Activated CD8-positive, alpha-beta memory T cell treated with anti-CD3 and anti-CD28 coated beads for 36 hours (primary cell): Measurements from ENCODE around the gene KLC1. TPM values are rescaled to one million over a fixed set of nuclear protein-coding genes. Genes with fewer than 3 reads are reported as not detected.

Source experiments
- CTCF ChIA-PET: fragments of 350-600 bp; sonication (Branson Sonifier 250); formaldehyde crosslinking; loops from one replicate; lab custom pipeline; 2021; ENCODE audit warnings: antibody characterized with exemption; lab: Charles Lee
- POLR2A ChIA-PET: fragments of 350-600 bp; sonication (Branson Sonifier 250); formaldehyde crosslinking; loops from one replicate; lab custom pipeline; 2021; ENCODE audit warnings: antibody characterized with exemption; lab: Charles Lee
- total RNA-seq, 2 experiments: library from RNA; stranded (reverse); gene quantifications; one replicate each; pipeline ENCODE4 v1.2.3, GENCODE V29; 2021

The KLC1 gene
- total RNA-seq, 2 experiments from 2014 or later: 120 to 130 TPM

GRCh38 chr14:103723748-103724081 is 94.7 kb downstream of the KLC1 start:
- ChIA-PET POLR2A (no interaction called here), CTCF (no interaction called here)

GRCh38 chr14:103724116-103724515 is 95.1 kb downstream of the KLC1 start:
- POLR2A ChIA-PET: no interaction called here
- CTCF ChIA-PET: no interaction called here

GRCh38 chr14:103725001-103725682 is 96.1 kb downstream of the KLC1 start:
- CTCF ChIA-PET: no interaction called here

GRCh38 chr14:103725739-103726395 is 96.9 kb downstream of the KLC1 start:
- ChIA-PET CTCF (no interaction called here), POLR2A (no interaction called here)

More at GRCh38 chr14:103725001-103725682, 96.1 kb downstream of the KLC1 start:
- POLR2A ChIA-PET: no interaction called here

GRCh38 chr14:103726474-103726873 is 97.5 kb downstream of the KLC1 start:
- ChIA-PET POLR2A (no interaction called here), CTCF (no interaction called here)

- CTCF ChIA-PET: no interaction called here
- POLR2A ChIA-PET: interaction anchor here (0.7 kb wide), 1 partner anchor 28 kb away, joined by 4 read pairs; no protein-coding TSS in a partner anchor
Observed at GRCh38 chr14:103727313-103727980, 98.4 kb downstream of the KLC1 start.

GRCh38 chr14:103728141-103728540 is 99.1 kb downstream of the KLC1 start:
- CTCF ChIA-PET: no interaction called here
- POLR2A ChIA-PET: no interaction called here

GRCh38 chr14:103728721-103729120 is 99.7 kb downstream of the KLC1 start:
- ChIA-PET CTCF (no interaction called here), POLR2A (no interaction called here)

- POLR2A ChIA-PET: no interaction called here
- CTCF ChIA-PET: no interaction called here
Observed at GRCh38 chr14:103729496-103730448, 100.8 kb downstream of the KLC1 start.

GRCh38 chr14:103730490-103731035 is 101.6 kb downstream of the KLC1 start:
- ChIA-PET POLR2A (no interaction called here), CTCF (no interaction called here)

- POLR2A ChIA-PET: no interaction called here
- CTCF ChIA-PET: no interaction called here
Observed at GRCh38 chr14:103731481-103731880, 102.5 kb downstream of the KLC1 start.

- ChIA-PET POLR2A (no interaction called here), CTCF (no interaction called here)
Observed at GRCh38 chr14:103731916-103732867, 103.2 kb downstream of the KLC1 start.

GRCh38 chr14:103732868-103733620 is 104.0 kb downstream of the KLC1 start:
- POLR2A ChIA-PET: no interaction called here
- CTCF ChIA-PET: no interaction called here

- POLR2A ChIA-PET: no interaction called here
- CTCF ChIA-PET: interaction anchor here (0.6 kb wide), 1 partner anchor 108 kb away, joined by 3 read pairs; no protein-coding TSS in a partner anchor
Observed at GRCh38 chr14:103733651-103734050, 104.6 kb downstream of the KLC1 start.

- ChIA-PET POLR2A (interaction anchor here (0.6 kb wide), 1 partner anchor 31 kb away, joined by 5 read pairs; no protein-coding TSS in a partner anchor), CTCF (interaction anchor here (0.6 kb wide), 2 partner anchors 109 to 130 kb away, joined by 3 read pairs; no protein-coding TSS in a partner anchor)
Observed at GRCh38 chr14:103734081-103734888, 105.3 kb downstream of the KLC1 start.

- POLR2A ChIA-PET: no interaction called here
- CTCF ChIA-PET: no interaction called here
Observed at GRCh38 chr14:103735022-103735421, 106.0 kb downstream of the KLC1 start.

GRCh38 chr14:103735439-103735814 is 106.4 kb downstream of the KLC1 start:
- ChIA-PET POLR2A (no interaction called here), CTCF (no interaction called here)
